ENCODE results near the gene FRMD4B.

The FRMD4B gene

DNA sequence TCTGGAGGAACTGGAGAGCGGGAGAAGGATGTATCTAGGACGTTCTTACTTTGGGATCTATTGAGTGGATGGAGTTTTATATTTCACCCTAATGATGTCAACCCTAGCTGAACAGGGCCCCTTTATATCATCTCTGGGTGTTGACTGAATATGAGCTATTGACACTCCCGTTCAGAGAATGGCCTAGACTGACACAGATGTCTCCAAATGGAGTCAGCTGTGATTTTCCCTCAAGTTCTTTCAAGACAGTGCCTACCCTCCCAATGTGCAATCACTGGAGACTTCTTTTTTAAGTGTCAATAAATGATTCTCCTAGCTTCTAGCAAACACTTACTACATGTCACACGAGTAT, 63.8 kb downstream of the FRMD4B start:
- DNase-seq (ENCODE audit: low spot score): no peak

DNA sequence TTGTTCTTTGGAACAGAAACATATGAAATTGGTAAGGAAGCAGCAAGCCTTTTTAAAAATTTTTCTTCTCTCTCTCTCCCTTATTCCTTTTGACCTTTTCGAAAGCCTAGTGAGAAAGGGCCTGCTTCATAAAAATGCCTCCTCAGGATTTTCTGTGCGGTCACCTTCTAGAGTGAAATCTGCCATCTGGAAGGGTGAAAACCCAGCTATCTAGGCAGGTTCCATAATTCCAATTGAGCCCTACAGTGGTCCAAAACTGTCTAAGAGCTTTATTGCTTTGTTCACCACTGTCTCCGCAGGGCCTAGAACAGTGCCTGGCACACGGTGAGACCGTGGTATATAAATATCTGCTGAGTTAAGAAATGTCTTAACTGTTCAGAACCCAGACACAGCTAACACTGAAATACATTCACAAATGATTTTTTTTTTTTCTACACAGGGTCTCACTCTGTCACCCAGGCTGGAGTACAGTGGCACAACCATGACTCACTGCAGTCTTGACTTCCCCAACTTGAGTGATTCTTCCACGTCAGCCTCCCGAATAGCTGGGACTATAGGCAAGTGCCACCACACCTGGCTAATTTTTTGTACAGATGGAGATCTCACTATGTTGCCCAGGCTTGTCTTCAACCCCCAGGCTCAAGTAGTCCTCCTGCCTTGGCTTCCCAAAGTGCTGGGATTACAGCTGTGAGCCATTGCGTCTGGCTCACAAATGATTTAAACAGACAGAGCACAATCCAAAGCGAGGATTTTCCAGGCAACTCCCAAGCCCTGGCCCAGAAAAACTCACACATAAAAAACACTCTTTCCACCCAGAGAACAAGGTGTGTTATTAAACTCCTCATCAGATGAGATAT, 64.4 kb downstream of the FRMD4B start:
- DNase-seq (ENCODE audit: low spot score): no peak

GRCh38 chr3:69320871-69321271, 65.0 kb downstream of the FRMD4B start:
- DNase-seq (ENCODE audit: low spot score): no peak

- no peak for DNase-seq (ENCODE audit: low spot score)
Measured at GRCh38 chr3:69319652-69320051, 66.2 kb downstream of the FRMD4B start.

- DNase-seq (ENCODE audit: low spot score): no peak
Measured at GRCh38 chr3:69318410-69318809, 67.5 kb downstream of the FRMD4B start.

GRCh38 chr3:69313251-69313650, 72.6 kb downstream of the FRMD4B start:
- DNase-seq (ENCODE audit: low spot score): no peak

GRCh38 chr3:69309814-69310213, 76.1 kb downstream of the FRMD4B start:
- no peak for DNase-seq (ENCODE audit: low spot score)

DNA sequence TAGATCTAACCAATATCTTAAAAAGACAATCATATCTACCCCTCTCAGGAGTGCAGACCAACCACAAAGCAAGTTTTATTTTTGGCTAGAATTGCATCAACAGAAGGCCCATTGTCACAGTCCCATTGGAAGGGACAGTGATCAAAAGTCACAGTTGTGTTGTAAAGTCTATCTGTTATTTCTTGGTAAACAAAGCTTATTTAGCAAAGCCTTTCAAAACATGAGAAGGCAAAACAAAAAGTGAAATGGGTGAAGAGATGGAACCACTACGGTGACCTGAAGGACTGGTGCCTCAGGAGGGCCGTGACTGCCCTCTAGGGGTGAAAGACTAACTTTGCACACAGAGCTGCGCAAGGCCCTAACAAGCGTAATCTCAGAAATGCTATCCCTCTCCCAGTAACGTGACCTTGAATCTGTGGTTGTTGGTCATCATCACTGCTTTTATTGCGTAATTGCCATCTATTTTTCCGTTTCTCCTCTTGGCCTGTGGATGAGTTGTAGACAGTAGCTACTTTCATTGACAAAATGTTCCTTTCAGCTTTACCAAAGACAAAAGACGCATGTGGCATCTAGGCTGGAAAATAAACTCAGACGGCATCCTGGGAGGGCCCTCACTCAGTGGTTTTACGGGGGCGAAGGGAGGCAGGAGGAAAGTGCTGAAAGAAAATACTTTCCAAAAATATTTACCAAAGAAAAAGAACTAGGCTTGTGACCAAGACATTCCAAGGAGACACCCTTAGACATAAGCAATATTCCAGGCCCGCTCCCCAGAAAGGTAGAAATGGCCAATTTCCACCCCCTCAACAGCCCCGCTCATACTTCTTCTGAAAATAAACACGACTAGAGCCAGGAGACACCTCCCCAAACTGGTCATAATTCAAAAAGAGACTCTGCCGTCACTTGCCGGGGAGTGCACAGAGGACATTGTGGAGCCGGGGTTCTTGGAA, 79.4 kb downstream of the FRMD4B start:
- peak; percentile 87 for DNase-seq (ENCODE audit: low spot score)

GRCh38 chr3:69305011-69305410, 80.9 kb downstream of the FRMD4B start:
- DNase-seq (ENCODE audit: low spot score): no peak

GRCh38 chr3:69304396-69304795, 81.5 kb downstream of the FRMD4B start:
- DNase-seq (ENCODE audit: low spot score): no peak

- no peak for DNase-seq (ENCODE audit: low spot score)
Measured at GRCh38 chr3:69300296-69300695, 85.6 kb downstream of the FRMD4B start.

DNA sequence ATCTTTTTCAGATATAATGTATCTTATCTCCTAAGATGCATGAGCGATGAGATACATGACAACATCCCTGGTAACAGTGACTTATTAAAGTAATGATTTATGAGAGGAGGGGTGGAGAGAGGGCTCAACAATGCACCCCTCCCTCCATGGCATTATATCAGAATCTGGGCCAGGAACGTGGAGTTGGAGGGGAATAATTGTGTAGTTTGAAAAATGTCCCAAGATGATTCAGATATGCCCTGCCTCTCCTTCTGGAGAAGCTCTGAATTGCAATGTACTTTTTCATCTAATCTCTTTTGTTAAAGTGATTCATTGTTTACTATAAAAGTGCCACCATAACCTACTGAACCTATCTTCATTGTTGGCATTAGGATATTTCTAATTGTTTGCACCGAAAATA, 86.5 kb downstream of the FRMD4B start:
- no peak for DNase-seq (ENCODE audit: low spot score)

DNA sequence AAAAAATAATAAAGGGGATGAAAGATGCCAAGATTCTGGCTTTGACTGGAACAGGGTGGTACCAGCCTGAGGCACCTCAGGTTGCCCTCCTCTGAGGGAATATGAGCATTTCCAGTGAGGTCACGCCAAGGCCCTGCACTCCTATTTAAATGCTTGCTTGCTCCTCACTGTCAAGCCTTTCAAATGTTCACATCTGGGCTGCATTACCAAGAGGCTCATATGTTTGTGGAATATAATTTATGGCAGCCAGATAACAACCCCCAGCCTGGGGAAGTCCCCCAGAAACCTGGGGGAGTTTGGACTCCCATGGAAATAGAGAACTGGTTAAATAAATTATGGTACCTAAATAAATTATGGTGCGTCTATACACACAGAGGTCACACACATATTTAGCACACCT, 88.4 kb downstream of the FRMD4B start:
- DNase-seq (ENCODE audit: low spot score): no peak

DNA sequence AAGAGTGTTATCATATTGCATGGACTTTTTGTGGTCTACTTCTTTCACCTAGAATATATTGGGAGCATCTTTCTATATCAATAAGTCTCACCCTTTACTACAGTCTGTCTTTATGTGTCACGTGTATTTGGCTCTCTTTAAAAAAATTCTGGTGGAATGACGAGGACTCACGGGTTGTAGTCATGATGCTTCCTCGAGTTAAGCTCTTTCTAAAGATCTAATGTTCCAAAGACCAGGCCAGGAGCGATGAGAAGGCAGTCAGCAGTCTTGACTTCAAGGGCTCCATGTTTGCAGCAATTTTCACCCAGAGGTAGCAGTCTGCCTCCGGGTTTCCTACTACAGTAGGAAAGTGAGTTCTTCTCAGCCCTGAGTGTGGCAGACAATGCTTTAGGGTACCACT, 88.9 kb downstream of the FRMD4B start:
- peak; percentile 75 for DNase-seq (ENCODE audit: low spot score)

DNA sequence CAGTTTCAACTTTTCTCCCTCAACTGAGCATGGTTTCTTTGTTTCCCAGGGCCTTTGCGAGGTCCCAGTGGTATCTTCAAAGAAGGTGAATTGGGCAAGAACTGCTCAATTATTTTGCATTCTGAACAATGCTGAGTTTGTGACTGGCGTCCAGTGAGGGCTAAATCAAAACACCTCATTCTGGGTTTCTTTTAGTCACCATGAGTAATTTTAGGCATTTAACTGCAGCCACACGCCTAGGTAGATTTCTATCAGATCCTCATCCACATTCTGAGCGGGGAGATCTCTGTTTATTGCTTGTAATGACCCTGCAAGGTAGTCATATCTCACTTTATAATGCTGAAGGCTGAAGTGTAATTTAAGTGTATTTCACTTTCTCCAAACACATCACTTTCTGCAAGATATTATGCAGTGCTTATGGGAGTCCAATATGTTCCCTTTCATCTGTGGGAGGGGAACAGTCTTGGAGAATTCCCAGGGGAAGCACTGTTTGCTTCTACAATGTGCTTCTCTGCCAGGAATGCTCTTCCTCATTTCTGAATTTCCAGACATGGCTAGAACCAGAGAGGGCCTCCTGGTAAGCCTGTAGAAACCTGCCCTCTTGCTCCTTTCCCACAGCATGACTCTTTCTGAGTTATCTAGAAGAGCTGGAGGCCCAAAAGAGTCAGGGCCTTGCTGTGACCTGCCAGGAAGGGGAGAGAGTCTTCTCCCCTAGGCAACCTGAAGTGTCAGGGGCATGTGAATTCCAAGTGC, 91.7 kb downstream of the FRMD4B start:
- peak; percentile 68 for DNase-seq (ENCODE audit: low spot score)

DNA sequence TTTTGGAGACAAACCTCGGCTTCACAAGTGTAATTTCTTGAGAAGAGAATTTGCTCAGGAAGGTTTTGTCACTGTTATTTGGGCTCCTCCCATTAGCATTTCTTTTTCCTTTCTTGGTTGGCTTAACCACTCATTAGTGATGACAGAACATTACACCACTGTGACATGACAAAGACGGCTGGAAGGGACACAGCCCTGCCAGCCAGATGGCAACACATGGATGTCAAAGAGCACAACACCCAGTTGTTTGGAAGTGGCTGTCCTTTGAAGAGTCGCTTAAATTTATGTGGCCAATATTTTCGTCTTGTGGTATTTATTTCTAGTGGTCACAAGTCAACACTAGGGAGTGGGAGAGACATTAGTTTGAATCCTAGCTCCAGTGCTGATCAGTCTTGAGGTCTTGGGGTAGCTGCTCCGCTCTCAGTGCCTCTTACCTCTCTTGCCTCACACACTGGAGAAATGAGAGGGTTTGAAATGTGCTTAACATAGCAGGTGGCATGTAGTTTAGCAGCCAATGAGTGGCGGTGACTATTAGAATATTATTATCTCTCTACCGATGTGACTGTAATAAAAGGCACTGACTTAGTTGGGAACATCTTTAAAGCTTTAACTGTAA, 92.8 kb downstream of the FRMD4B start:
- no peak for DNase-seq (ENCODE audit: low spot score)

- DNase-seq (ENCODE audit: low spot score): no peak
Measured at GRCh38 chr3:69292185-69292584, 93.7 kb downstream of the FRMD4B start.

GRCh38 chr3:69290430-69290829, 95.5 kb downstream of the FRMD4B start:
- DNase-seq (ENCODE audit: low spot score): no peak

DNA sequence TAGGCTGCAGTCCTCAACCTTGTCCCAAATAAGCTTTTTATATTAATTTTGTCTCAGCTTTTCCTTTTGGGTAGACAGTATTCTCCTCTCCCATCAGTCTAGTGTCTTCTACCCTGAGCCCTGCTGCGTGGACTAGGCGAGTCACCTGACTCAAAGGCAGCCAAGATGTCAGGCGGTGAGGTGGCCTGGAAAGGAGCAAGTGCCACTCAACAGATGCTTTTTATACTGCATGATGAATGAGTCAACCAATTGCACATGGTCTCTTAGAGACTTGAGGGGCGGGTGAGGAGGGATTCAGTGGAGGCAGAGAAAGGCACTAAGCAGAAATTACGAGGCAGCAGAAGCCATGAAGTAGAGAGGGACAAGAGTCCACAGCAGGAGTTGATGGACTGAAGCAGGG, 95.9 kb downstream of the FRMD4B start:
- DNase-seq (ENCODE audit: low spot score): no peak

DNA sequence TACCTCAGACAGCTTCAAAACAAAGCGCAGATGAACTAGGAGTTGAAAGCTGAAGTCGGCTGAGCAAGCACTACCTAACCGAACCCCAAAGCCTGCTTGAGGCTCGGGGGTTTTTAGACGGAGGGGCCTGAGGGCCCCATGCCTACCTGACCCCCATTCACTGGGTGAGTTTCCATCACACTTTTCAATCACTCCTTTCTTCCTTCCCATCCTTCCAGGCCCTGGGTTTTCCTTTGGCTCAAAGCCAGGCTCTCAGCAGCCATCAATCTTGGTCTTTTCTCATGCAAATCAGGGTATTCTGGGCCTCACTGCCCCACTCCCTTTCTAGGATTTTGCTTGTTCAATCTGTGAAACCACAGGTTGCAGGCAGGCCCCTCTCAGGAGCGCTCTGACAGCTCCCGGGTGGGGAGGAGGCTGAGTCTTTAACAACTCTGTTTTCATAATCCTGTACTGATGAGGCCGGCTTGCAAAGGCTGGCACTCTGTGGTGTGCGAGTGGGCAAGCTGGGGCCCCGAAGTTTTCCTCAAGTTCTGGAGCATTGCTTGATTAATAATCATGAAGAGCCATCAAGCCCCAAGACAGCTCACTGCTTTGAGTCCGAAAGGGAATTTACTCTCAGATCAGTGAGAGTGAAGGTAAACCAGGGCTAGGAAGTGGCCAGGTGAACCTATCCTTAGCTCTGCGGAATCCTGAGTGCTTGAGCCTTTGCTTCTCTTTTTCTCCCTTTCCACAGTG, 97.6 kb downstream of the FRMD4B start:
- no peak for DNase-seq (ENCODE audit: low spot score)

GRCh38 chr3:69283913-69284611, 101.8 kb downstream of the FRMD4B start:
- DNase-seq (ENCODE audit: low spot score): no peak

Measured in COLO829 (cell line).